HepG2 (cell line): ENCODE results near the gene CARS1. TPM values are rescaled to one million over a fixed set of nuclear protein-coding genes. Genes with fewer than 3 reads are reported as not detected.
A peak's percentile ranks its signal among the peaks of the same experiment; 100 is the strongest.

Source experiments
- ATAC-seq: fragments of 200-7000 bp; cut with Tn5 transposase; 3 replicates; pipeline ENCODE4 v1.9.1; 2020; ENCODE audit warnings: mild to moderate bottlenecking, moderate library complexity
- BruUV-seq: library from RNA; stranded (reverse); fragments of 400-500 nt; replicated peaks from 2 replicates; lab custom pipeline; 2021; lab: Mats Ljungman, UMichigan
- CTCF ChIA-PET: fragments of 300-600 bp; formaldehyde crosslinking; extraction: SDS; loops from one replicate; lab custom pipeline; 2021; ENCODE audit warnings: low total read pairs, inconsistent platforms, low intra/inter-chr PET ratio; lab: Yijun Ruan, JAX
- POLR2A ChIA-PET: fragments of 350-600 bp; sonication (Branson Sonifier 250); formaldehyde crosslinking; loops from one replicate; lab custom pipeline; 2020; ENCODE audit warnings: antibody characterized with exemption, inconsistent platforms; lab: Yijun Ruan, JAX
- DNase-seq: peaks from one replicate; pipeline ENCODE4 v3.0.0-alpha.2; 2015; ENCODE audit warnings: low spot score
- FAIRE-seq: peaks from 3 replicates; lab custom pipeline; 2011; peaks lifted over from hg19 to GRCh38; lab: Jason Lieb, UNC
- H2AFZ ChIP-seq: one replicate; pipeline ENCODE4 v1.6.1; 2011; ENCODE audit warnings: low read length, inconsistent platforms
- H3K27ac ChIP-seq: fragments of 300-600 bp; 3 replicates; pipeline ENCODE4 v1.8.0; 2011; ENCODE audit warnings: mixed run types, mild to moderate bottlenecking, mixed read lengths, low read length, inconsistent platforms; ENCODE audit not compliant: insufficient read depth; ENCODE audit errors: extremely low read length
- H3K27me3 ChIP-seq, 2 experiments: fragments of 200-600 bp in 1 of 2; 2 replicates in 1 of 2; 3 replicates in 1 of 2; pipeline versions ENCODE4 v1.6.0 to v1.8.0; 2011; ENCODE audit warnings: low read length in 2 of 2, mild to moderate bottlenecking in 2 of 2, moderate library complexity in 2 of 2, inconsistent platforms in 1 of 2; ENCODE audit not compliant: insufficient read depth in 2 of 2, control insufficient read depth in 1 of 2
- H3K36me3 ChIP-seq, 2 experiments: fragments of 200-600 bp in 1 of 2; replicated peaks in 1 of 2; 2 replicates in 1 of 2; 3 replicates in 1 of 2; pipeline versions ENCODE4 v1.5.1 to v1.8.0; 2011; ENCODE audit warnings: low read length in 2 of 2, inconsistent platforms in 1 of 2; ENCODE audit not compliant: insufficient read depth in 2 of 2, control insufficient read depth in 1 of 2
- H3K4me1 ChIP-seq: 2 replicates; pipeline ENCODE4 v1.5.1; 2012; ENCODE audit warnings: low read length, inconsistent platforms; ENCODE audit not compliant: insufficient read depth
- H3K4me2 ChIP-seq: 2 replicates; pipeline ENCODE4 v1.6.0; 2011; ENCODE audit warnings: low read depth, low read length, inconsistent platforms
- H3K4me3 ChIP-seq, 3 experiments: fragments of 200-600 bp in 1 of 3; sonication (generic), shearing (Covaris generic) in 1 of 3; replicated peaks in 1 of 3; 2 replicates each; pipeline ENCODE4 v1.5.1; 2011 to 2016; ENCODE audit warnings: low read length in 3 of 3, inconsistent platforms in 2 of 3, low read depth in 2 of 3, mild to moderate bottlenecking in 2 of 3, control low read depth in 1 of 3, mixed read lengths in 1 of 3; ENCODE audit not compliant: insufficient read depth in 1 of 3
- H3K79me2 ChIP-seq: one replicate; pipeline ENCODE4 v1.6.1; 2011; ENCODE audit warnings: low read length, inconsistent platforms; ENCODE audit not compliant: insufficient read depth
- H3K9ac ChIP-seq: 2 replicates; pipeline ENCODE4 v1.6.0; 2011; ENCODE audit warnings: mild to moderate bottlenecking, low read depth, low read length, inconsistent platforms; ENCODE audit not compliant: insufficient read depth
- H3K9me3 ChIP-seq: 2 replicates; pipeline ENCODE4 v1.5.1; 2012; ENCODE audit warnings: mild to moderate bottlenecking, low read length
- H4K20me1 ChIP-seq: 2 replicates; pipeline ENCODE4 v1.6.0; 2011; ENCODE audit warnings: inconsistent platforms, mild to moderate bottlenecking, low read length, moderate library complexity; ENCODE audit not compliant: insufficient read depth
- AGO2 ChIP-seq: fragments of 200-400 bp; formaldehyde crosslinking; optimal IDR thresholded peaks from 2 replicates; pipeline ENCODE3; 2017; ENCODE audit warnings: mild to moderate bottlenecking, low read depth, low read length, moderate library complexity
- MEF2D ChIP-seq: sonication (generic); formaldehyde crosslinking; IDR thresholded peaks from 2 replicates; pipeline ENCODE4 v1.5.1; 2020; ENCODE audit warnings: mild to moderate bottlenecking, missing genetic modification reagents
- RBM22 ChIP-seq: fragments of 200-400 bp; formaldehyde crosslinking; optimal IDR thresholded peaks from 2 replicates; pipeline ENCODE3; 2017; ENCODE audit warnings: mild to moderate bottlenecking, low read length, moderate library complexity
- ZNF331 ChIP-seq: sonication (generic); formaldehyde crosslinking; IDR thresholded peaks from 2 replicates; pipeline ENCODE4 v1.4.0; 2020; ENCODE audit warnings: missing genetic modification reagents
- ZNF75D ChIP-seq: sonication (generic); formaldehyde crosslinking; IDR thresholded peaks from 2 replicates; pipeline ENCODE4 v1.8.1; 2023; ENCODE audit warnings: missing genetic modification reagents, mild to moderate bottlenecking, borderline replicate concordance
- WGBS: methylation state at CpG from one replicate; pipeline ENCODE4 v1.1.6; 2017; ENCODE audit warnings: low lambda C conversion rate; 5-methylcytosine and 5-hydroxymethylcytosine counted together
- in situ Hi-C: cut with HindIII; loops from 2 replicates; pipeline ENCODE4 v1.10.0; 2017; ENCODE audit warnings: low pct_unique_long_range_greater_than_20kb; ENCODE audit not compliant: extremely low pct_ligation_motif_present
- intact Hi-C: fragments of 100-400 bp; cut with micrococcal nuclease; formaldehyde crosslinking; loops from one replicate; pipeline ENCODE4 v1.10.0; 2022; ENCODE audit not compliant: unreplicated experiment
- polyA plus RNA-seq, 8 experiments: library from polyadenylated mRNA; depleted of rRNA in 3 of 8; stranded (reverse) in 7 of 8; unstranded in 1 of 8; fragments of >200 nt; fragmentation: Illumina TruSeq in 4 of 8; extraction: Trizol in 4 of 8; gene quantifications; 2 replicates each; pipeline versions ENCODE4 v1.2.1 to v1.2.3, GENCODE V29; 2011 to 2016; ENCODE audit warnings: low read depth in 4 of 8, missing spikeins in 1 of 8, mixed read lengths in 1 of 8; ENCODE audit not compliant: insufficient read depth in 1 of 8
- total RNA-seq, 5 experiments: library from RNA; depleted of rRNA; stranded (reverse); fragments of >200 nt; fragmentation: Illumina TruSeq; extraction: Trizol; gene quantifications; 2 replicates each; pipeline ENCODE4 v1.2.3, GENCODE V29; 2016; ENCODE audit warnings: low read depth in 1 of 5

The CARS1 gene
- total and polyA plus RNA-seq, 2 of the 13 experiments (the other 11 are each of a cell fraction or from before 2014, with no cell fraction given), result 33.8 to 47.0 TPM

DNA sequence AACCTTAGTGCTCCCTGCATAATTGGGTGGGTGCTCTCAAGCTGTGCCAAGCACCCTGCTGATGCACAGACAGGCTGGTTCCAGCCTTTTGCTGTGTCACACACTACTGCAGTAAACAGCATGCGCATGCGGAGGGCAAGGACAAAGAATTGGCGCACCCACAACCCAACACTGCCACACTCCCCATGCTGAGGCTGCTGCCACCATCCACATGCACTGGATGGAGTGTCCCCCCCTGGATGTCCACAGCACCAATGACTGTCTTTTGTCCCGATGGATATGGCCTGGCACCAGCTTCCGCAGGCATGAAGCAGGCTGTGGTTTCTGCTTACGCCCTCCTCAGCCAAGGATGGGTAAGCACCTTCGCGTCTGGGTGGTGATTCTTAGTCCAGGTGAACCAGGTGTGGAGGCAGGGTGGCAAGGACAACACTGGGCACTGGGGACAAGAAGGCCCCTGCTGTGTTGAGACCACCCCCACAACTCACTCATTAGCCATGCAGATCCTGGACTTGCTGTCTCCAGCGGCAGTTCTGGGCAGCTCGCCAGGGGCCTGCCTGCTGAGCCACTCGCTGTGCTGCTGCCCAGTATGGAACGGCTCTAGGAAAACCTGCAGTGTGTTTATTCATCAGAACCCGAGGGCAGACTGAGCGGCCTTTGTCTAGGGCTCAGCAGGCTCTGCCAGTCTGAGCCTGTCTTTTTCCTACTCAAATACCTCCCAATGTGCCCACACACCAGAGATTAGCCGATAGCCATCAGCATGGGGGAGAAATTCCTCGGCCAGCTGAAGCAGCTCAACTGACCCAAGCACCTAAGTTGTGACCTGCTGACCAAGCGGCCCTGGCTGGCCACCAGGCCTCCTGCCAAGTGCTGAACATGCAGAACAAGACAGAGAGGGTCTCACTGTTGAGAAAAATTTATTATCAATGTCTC lies 56.9 kb downstream of the CARS1 start:
- Histone ChIP-seq H3K4me3 (no peak overlapping the region), H3K4me1 (no peaks in the 10 kb centered on the region), H4K20me1 (no peaks in the 10 kb centered on the region), H3K4me2 (no peak overlapping the region), H3K9me3 (no peaks in the 10 kb centered on the region), H3K9ac (no peak overlapping the region), H3K79me2 (no peaks in the 10 kb centered on the region), H3K27me3 (no peaks in the 10 kb centered on the region; a peak in 1 of 5 replicates), H3K36me3 (peaks cover 23 to 46% of the 10 kb centered on the region in 2 experiments; a peak in 4 of 5 replicates), H3K27ac (no peak overlapping the region), H2AFZ (no peak overlapping the region)
- 88% methylated on average over 4 of the region's 17 CpGs for WGBS
- ChIA-PET POLR2A (no interaction called here), CTCF (no interaction called here)
- ATAC-seq, result no peak
- intact Hi-C loops (no loop called here), in situ Hi-C loops (no loop called here)
- DNase-seq, result no peak
- peak; percentile 68 for TF ChIP-seq RBM22
- peak; percentile 29 for TF ChIP-seq AGO2
- TF ChIP-seq MEF2D (CRISPR knock-in tag), result no peak
- no peak for FAIRE-seq
- no TSS peak for BruUV-seq

DNA sequence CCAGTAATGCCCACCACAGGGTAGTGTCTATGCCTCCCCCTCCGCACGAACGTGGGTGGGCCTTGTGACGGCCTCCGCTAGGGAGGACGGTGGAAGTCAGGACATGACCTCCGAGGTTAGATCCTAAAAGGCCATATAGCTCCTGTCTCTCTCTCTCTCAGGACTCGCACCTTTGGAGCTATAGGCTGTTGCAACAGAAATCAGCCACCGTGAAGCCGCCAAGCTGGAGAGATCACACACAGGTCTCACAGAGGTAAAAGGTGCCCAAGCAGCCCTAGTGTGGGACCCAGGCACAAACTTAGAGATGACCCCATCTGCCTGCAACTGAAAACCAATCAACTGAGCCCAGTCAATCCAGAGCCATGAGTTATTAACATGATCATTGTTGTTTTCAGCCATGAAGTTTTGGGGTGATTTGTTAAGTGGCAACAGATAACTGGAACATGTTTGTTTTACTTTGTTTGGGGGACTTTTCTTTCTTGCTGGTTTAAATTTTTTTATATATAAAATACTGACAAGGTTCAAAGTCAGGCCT lies 57.7 kb downstream of the CARS1 start:
- no peaks in the 10 kb centered on the region for H3K4me1 ChIP-seq
- H2AFZ ChIP-seq, result no peak overlapping the region
- H3K79me2 ChIP-seq, result no peaks in the 10 kb centered on the region
- no peak overlapping the region for H3K4me2 ChIP-seq
- TF ChIP-seq ZNF75D (CRISPR knock-in tag) (no peak), ZNF331 (CRISPR knock-in tag) (peak; percentile 82; the same call in 1 of the 2 replicates)
- POLR2A ChIA-PET, result no interaction called here
- intact Hi-C loops, result no loop called here
- H3K27me3 ChIP-seq, result no peaks in the 10 kb centered on the region; a peak in 1 of 5 replicates
- DNase-seq (no peak), ATAC-seq (no peak), FAIRE-seq (no peak)
- CTCF ChIA-PET, result no interaction called here
- H3K4me3 ChIP-seq, result no peak overlapping the region
- no peak overlapping the region for H3K27ac ChIP-seq
- no peaks in the 10 kb centered on the region for H4K20me1 ChIP-seq
- H3K9me3 ChIP-seq, result no peaks in the 10 kb centered on the region
- in situ Hi-C loops, result no loop called here
- BruUV-seq, result no TSS peak
- WGBS, result 99% methylated on average over 10 of the region's 10 CpGs
- H3K36me3 ChIP-seq, result peaks cover 23 to 44% of the 10 kb centered on the region in 2 experiments; a peak in 4 of 5 replicates
- H3K9ac ChIP-seq, result no peak overlapping the region
